GM20000 (cell line): Measurements from ENCODE around the gene KDM4B.
"Not testable (repeated sequence)": the region's sequence is repeated elsewhere in the genome, so short reads cannot be mapped to it uniquely, and the experiment has no call there.

Experiments used
- DNase-seq: peaks from one replicate; pipeline ENCODE4 v3.0.0; 2012; ENCODE audit warnings: low spot score
- TF ChIP-seq, protein P1 (sequence below): IDR thresholded peaks from 2 replicates; pipeline ENCODE4 v1.5.1; 2012; ENCODE audit warnings: mild to moderate bottlenecking, control low read depth; ENCODE audit errors: extremely low read depth, missing control alignments

KDM4B gene

DNA sequence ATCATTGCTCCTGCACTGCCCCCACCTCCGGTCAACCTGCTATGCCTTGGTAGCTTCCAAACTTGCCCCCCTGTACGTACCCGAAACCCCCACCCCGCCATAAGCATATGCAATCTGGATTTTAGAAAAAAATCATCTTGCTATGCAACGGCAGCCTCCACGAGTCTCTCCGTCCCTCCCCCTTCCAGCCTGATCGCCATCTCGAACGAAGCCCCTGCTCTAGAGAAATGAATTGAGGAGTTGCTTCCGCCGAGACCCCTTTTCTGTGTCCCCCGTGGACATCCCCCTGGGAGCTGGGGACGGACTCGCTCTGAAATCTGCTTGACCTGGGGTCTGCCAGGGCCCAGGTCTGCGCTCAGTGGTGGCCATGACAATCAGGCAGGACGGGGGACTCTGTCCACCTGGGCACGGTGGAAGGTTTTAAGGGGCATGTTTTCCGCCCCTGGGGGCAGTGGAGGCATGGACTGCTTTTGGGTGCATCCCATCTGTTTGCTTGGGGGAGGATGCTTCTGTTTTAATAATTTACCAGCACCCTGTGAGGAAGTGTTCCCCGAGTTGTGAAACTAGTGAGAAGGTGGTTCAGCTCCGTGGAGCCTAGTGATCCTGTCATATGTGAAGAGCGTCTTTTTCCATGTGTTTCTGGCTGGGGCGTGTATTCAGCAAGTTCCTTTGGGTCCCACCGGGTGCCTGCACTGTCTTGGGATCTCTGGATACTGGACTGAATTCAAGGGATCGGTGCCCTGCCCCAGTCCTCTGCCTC is 1.0 kb downstream of the KDM4B start:
- DNase-seq, result peak; percentile 78
- TF ChIP-seq, protein P1, sequence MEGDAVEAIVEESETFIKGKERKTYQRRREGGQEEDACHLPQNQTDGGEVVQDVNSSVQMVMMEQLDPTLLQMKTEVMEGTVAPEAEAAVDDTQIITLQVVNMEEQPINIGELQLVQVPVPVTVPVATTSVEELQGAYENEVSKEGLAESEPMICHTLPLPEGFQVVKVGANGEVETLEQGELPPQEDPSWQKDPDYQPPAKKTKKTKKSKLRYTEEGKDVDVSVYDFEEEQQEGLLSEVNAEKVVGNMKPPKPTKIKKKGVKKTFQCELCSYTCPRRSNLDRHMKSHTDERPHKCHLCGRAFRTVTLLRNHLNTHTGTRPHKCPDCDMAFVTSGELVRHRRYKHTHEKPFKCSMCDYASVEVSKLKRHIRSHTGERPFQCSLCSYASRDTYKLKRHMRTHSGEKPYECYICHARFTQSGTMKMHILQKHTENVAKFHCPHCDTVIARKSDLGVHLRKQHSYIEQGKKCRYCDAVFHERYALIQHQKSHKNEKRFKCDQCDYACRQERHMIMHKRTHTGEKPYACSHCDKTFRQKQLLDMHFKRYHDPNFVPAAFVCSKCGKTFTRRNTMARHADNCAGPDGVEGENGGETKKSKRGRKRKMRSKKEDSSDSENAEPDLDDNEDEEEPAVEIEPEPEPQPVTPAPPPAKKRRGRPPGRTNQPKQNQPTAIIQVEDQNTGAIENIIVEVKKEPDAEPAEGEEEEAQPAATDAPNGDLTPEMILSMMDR, result no peak

GRCh38 chr19:4970558-4971423 is 1.9 kb downstream of the KDM4B start:
- TF ChIP-seq, protein P1, result no peak
- no peak for DNase-seq

DNA sequence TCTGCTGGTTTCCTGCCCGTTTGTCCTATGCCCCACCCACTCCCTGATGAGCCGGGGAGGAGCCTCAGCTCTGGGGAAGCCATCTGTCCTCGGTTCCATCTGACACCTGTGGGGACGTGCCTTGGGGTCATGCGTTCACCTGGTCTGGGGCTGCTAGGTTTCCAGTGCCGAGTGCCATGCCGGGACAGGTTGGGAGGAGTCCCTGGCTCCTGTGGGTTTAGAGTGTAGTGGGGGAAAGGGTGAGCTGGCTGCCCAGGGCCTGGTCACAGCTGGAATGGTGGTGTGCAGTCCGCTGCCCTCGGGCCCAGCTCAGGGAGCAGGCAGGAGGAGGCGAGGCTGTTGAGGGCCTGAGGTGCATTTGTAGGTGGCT is 2.5 kb downstream of the KDM4B start:
- TF ChIP-seq, protein P1, result no peak
- DNase-seq, result peak; percentile 61

DNA sequence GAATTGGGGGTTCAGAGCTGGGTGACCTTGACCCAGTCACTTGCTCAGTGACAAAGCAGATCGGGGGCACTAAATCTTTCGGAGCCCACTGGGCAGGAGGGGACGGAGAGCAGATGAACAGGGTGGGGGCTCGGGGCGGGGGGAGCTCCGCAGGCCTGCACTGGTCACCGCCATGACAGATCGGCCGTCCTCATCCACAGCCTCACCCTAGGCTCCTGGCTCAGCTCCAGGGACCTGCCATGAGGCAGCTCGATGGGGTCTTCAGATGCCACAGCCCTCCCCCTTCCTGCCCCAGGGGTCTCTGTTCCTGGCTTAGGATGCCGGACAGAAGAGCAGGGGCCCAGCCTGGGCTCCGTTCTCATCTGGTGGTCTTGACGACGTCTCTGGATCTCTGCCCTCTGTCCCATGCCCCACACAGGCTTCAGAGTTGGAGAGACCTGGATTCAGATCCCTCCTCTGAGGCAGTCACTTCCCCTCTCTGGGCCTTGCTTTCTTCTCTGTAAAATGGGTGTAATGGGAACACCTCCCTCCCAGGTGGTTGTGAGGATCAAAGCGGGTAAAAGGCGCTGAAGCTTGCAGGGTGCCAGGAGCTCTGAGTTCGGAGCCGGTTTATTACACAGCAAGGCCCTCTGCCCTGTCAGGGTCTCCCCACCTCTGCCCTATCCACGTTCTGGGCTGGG is 3.0 kb downstream of the KDM4B start:
- DNase-seq, result no peak
- TF ChIP-seq, protein P1, result no peak

DNA sequence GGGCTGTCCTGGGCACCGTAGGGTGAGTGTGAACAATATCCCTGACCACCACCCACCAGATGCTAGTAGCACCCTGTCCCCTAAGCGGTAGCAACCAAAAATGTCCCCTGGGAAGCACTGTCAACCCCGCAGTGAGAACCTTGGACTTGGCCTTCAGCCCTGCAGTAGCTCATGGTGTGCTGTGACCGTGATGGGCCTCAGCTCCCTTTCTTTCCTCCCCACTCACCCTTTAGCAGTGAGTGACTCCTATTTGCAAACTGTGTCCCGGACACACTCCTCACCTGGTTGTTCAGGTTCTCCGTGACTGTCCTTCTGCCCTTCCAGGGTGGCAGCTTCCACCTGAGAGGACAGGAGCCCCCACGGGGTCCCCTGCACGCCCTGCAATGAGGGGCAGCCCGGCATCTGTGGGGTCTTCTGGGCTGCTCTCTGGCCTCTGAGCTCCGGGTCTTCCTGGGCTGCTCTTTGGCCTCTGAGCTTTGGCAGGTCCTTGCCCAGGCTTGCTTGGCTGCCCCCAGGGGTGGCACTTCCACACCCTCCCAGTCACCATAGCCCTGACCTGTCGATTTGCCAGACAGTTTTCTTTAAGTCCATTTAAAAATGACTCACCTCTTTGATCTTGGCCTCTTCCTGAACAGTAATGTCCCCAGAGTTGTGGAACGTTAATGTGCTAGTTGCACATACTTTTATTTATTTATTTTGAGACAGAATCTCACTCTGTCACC is 3.8 kb downstream of the KDM4B start:
- no peak for DNase-seq
- TF ChIP-seq, protein P1, result no peak

DNA sequence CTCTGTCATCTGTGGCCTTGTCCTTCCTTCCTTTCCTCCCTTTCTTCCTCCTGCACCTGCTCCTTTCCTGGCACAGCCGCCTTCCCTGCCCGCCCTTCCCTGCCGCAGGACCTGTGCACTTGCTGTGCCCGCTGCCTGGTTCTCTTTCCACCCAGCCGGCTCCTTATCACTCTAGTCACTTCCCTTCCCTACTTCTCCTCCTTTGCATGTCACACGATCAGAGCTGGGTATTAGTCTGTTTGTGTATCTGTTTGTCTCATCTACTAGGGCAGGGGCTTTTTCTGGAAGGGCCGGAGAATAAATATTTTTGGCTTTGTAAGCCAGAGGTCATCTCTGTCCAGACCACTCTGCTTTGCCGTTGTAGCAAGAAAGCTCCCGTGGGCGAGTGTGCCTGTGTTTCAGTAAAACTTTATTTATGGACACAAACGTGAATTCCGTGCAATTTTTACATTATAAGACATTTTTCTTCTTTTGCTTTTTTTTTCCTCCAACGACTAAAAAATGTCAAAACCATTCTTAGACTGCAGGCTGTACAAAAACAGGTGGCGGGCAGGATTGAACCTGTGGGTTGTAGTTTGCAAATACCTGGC is 6.1 kb downstream of the KDM4B start:
- DNase-seq, result no peak
- TF ChIP-seq, protein P1, result no peak

DNA sequence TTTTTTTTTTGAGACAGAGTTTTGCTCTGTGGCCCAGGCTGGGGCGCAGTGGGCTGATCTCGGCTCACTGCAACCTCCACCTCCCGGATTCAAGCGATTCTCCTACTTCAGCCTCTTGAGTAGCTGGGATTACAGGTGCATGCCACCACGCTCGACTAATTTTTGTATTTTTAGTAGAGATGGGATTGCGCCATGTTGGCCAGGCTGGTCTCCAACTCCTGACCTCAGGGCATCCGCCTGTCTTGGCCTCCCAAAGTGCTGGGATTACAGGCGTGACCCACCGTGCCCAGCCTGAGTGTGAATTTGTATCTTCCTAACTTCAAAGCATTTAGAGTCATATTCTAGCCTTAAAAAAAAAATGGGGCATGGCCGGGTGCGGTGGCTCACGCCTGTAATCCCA is 6.7 kb downstream of the KDM4B start:
- DNase-seq, result not testable (repeated sequence)
